Esophagus muscularis mucosa (tissue), 4 donors: ENCODE measurements around the gene ZNF362. TPM values are rescaled to one million over a fixed set of nuclear protein-coding genes. Genes with fewer than 3 reads are reported as not detected.

Source experiments
- DNase-seq: peaks from one replicate; pipeline ENCODE4 v3.0.0-alpha.2; 2017; ENCODE audit errors: extremely low spot score
- H3K27ac ChIP-seq, 4 donors: fragments of 200-600 bp; sonication (generic); replicated peaks in 1 of 4; 1 replicate in 3 of 4; 2 replicates in 1 of 4; pipeline ENCODE4 v1.5.1; 2016 to 2019; ENCODE audit warnings: mild to moderate bottlenecking in 1 of 4
- H3K27me3 ChIP-seq, 4 donors: fragments of 200-600 bp; sonication (generic); one replicate each; pipeline versions ENCODE4 v1.5.1 to v1.6.0; 2016 to 2019
- H3K36me3 ChIP-seq, 4 donors: fragments of 200-600 bp; sonication (generic); one replicate each; pipeline ENCODE4 v1.5.1; 2016 to 2019
- H3K4me1 ChIP-seq, 4 donors: fragments of 200-600 bp; sonication (generic); one replicate each; pipeline ENCODE4 v1.5.1; 2016 to 2019
- H3K4me3 ChIP-seq, 4 donors: fragments of 200-600 bp; sonication (generic); 1 replicate in 2 of 4; 2 replicates in 2 of 4; pipeline ENCODE4 v1.5.1; 2016 to 2019; ENCODE audit warnings: mild to moderate bottlenecking in 4 of 4, moderate library complexity in 1 of 4
- H3K9me3 ChIP-seq, 4 donors: fragments of 200-600 bp; sonication (generic); 1 replicate in 3 of 4; 2 replicates in 1 of 4; pipeline ENCODE4 v1.5.1; 2016 to 2019
- CTCF ChIP-seq, 3 experiments: fragments of 200-600 bp in 2 of 3; fragments of 450-650 bp in 1 of 3; sonication (generic) in 2 of 3; IDR thresholded peaks; one replicate each; pipeline ENCODE4 v1.5.1; 2017 to 2019; ENCODE audit warnings: antibody characterized with exemption in 3 of 3, mild to moderate bottlenecking in 2 of 3, moderate library complexity in 1 of 3
- EP300 ChIP-seq: sonication (generic); formaldehyde crosslinking; IDR thresholded peaks from one replicate; pipeline ENCODE4 v1.6.1; 2017; ENCODE audit warnings: antibody characterized with exemption
- POLR2A ChIP-seq: fragments of 450-650 bp; IDR thresholded peaks from one replicate; pipeline ENCODE4 v1.6.1; 2017; ENCODE audit warnings: antibody characterized with exemption, moderate library complexity, mild to moderate bottlenecking, low read depth
- POLR2AphosphoS5 ChIP-seq, 2 donors: sonication (generic); formaldehyde crosslinking; IDR thresholded peaks; one replicate each; pipeline ENCODE4 v1.6.1; 2017; ENCODE audit warnings: antibody characterized with exemption in 2 of 2
- WGBS: methylation state at CpG from one replicate; pipeline ENCODE4 v1.1.5; 2018; 5-methylcytosine and 5-hydroxymethylcytosine counted together
- intact Hi-C: fragments of 100-400 bp; cut with DNase I; formaldehyde crosslinking; loops from one replicate; pipeline ENCODE4 v1.15.1; 2023
- total RNA-seq, 4 donors: library from RNA; depleted of rRNA; stranded (reverse); fragments of >200 nt; gene quantifications; one replicate each; pipeline versions ENCODE4 v1.1.0 to v1.2.1, GENCODE V29; 2016

ZNF362 gene
- total RNA-seq, 4 donors from 2014 or later: 17.2 to 35.3 (median 25.1) TPM

- Histone ChIP-seq H3K4me3 (peak overlapping the region; percentile 95 to 99 (median 97)), H3K9me3 (no peaks in the 10 kb centered on the region), H3K27me3 (no peaks in the 10 kb centered on the region), H3K27ac (peak overlapping the region; percentile 99 to 100 (median 100)), H3K36me3 (peaks cover 0 to 19% (median 2%) of the 10 kb centered on the region in 4 donors), H3K4me1 (peaks cover 49 to 71% (median 68%) of the 10 kb centered on the region in 4 donors)
- DNase-seq: no peak
- no peak for TF ChIP-seq EP300
- TF ChIP-seq POLR2AphosphoS5 (IDR thresholded peaks at IDR 0.05): peak; percentile 46 to 56
- no peak for TF ChIP-seq CTCF (IDR thresholded peaks at IDR 0.05)
- intact Hi-C loops: no loop called here
- 7% methylated on average over 5 of the region's 5 CpGs for WGBS
Measured at GRCh38 chr1:33347650-33347992, 91.3 kb downstream of the ZNF362 start.

- H3K27ac ChIP-seq: peak overlapping the region; percentile 99 to 100 (median 100)
- DNase-seq: no peak
- intact Hi-C loops: no loop called here
- H3K4me3 ChIP-seq: peak overlapping the region; percentile 95 to 99 (median 97)
- TF ChIP-seq EP300: no peak
- TF ChIP-seq POLR2A: no peak
- no peak for TF ChIP-seq CTCF (IDR thresholded peaks at IDR 0.05)
- no peak for TF ChIP-seq POLR2AphosphoS5 (IDR thresholded peaks at IDR 0.05)
- H3K9me3 ChIP-seq: no peaks in the 10 kb centered on the region
- peaks cover 44 to 66% (median 63%) of the 10 kb centered on the region in 4 donors for H3K4me1 ChIP-seq
- H3K36me3 ChIP-seq: peaks cover 0 to 15% (median 0%) of the 10 kb centered on the region in 4 donors
- WGBS: 30% methylated on average over 2 of the region's 2 CpGs
- H3K27me3 ChIP-seq: no peaks in the 10 kb centered on the region
Measured at GRCh38 chr1:33348194-33348593, 91.9 kb downstream of the ZNF362 start.

- no peaks in the 10 kb centered on the region for H3K9me3 ChIP-seq
- H3K27me3 ChIP-seq: no peaks in the 10 kb centered on the region
- no peak for DNase-seq
- WGBS: 2% methylated on average over 11 of the region's 11 CpGs
- intact Hi-C loops: no loop called here
- H3K27ac ChIP-seq: peak overlapping the region; percentile 99 to 100 (median 100)
- H3K4me3 ChIP-seq: peak overlapping the region; percentile 95 to 99 (median 97)
- peaks cover 39 to 61% (median 58%) of the 10 kb centered on the region in 4 donors for H3K4me1 ChIP-seq
- peaks cover 2 to 11% (median 2%) of the 10 kb centered on the region in 4 donors for H3K36me3 ChIP-seq
- TF ChIP-seq POLR2A (no peak), CTCF (IDR thresholded peaks at IDR 0.05) (no peak), POLR2AphosphoS5 (IDR thresholded peaks at IDR 0.05) (no peak), EP300 (no peak)
Measured at GRCh38 chr1:33348676-33349080, 92.4 kb downstream of the ZNF362 start.

- Histone ChIP-seq H3K27ac (peak overlapping the region; percentile 99 to 100 (median 100)), H3K27me3 (no peaks in the 10 kb centered on the region), H3K4me3 (peak overlapping the region; percentile 95 to 99 (median 97)), H3K4me1 (peaks cover 33 to 55% (median 52%) of the 10 kb centered on the region in 4 donors), H3K36me3 (peaks cover 7 to 12% (median 8%) of the 10 kb centered on the region in 4 donors), H3K9me3 (no peaks in the 10 kb centered on the region)
- TF ChIP-seq CTCF (IDR thresholded peaks at IDR 0.05) (no peak), POLR2A (no peak), EP300 (no peak), POLR2AphosphoS5 (IDR thresholded peaks at IDR 0.05) (peak in 1 of 2 donors; percentile 22)
- no peak for DNase-seq
- intact Hi-C loops: no loop called here
- WGBS: 0% methylated on average over 6 of the region's 78 CpGs
Measured at GRCh38 chr1:33349081-33349759, 92.9 kb downstream of the ZNF362 start.
